Colonic mucosa (tissue), 4 donors: ENCODE measurements around the gene PAH. TPM values are rescaled to one million over a fixed set of nuclear protein-coding genes. Genes with fewer than 3 reads are reported as not detected.

Source experiments
- DNase-seq: peaks from one replicate; pipeline ENCODE4 v3.0.0-alpha.2; 2020
- H3K27ac ChIP-seq: fragments of 200-600 bp; one replicate; pipeline ENCODE4 v1.8.0; 2021
- H3K27me3 ChIP-seq: fragments of 200-600 bp; one replicate; pipeline ENCODE4 v1.8.0; 2021
- H3K36me3 ChIP-seq: fragments of 200-600 bp; one replicate; pipeline ENCODE4 v1.8.0; 2021
- H3K4me1 ChIP-seq: fragments of 200-600 bp; one replicate; pipeline ENCODE4 v1.8.0; 2021; ENCODE audit warnings: mild to moderate bottlenecking
- H3K4me3 ChIP-seq: fragments of 200-600 bp; one replicate; pipeline ENCODE4 v1.8.0; 2021
- H3K9ac ChIP-seq, 2 donors: one replicate each; pipeline ENCODE4 v1.7.0; 2013; ENCODE audit warnings: control low read depth in 2 of 2, low read depth in 2 of 2, low read length in 2 of 2
- H3K9me3 ChIP-seq: fragments of 200-600 bp; one replicate; pipeline ENCODE4 v1.8.0; 2021
- intact Hi-C: fragments of 100-400 bp; cut with DNase I; formaldehyde crosslinking; loops from one replicate; pipeline ENCODE4 v1.14.1; 2022
- total RNA-seq, 2 donors: library from RNA; stranded (reverse); fragmentation: NEBNext Ultra II Directional in 1 of 2; extraction: Animal tissue kit (Norgen Biotek cat#: 25700) in 1 of 2; gene quantifications; one replicate each; pipeline ENCODE4 v1.2.1, GENCODE V29; 2021
- TF ChIP-seq, protein P1 (sequence below): fragments of 200-600 bp; IDR thresholded peaks from one replicate; pipeline ENCODE4 v1.8.0; 2022; ENCODE audit warnings: antibody characterized with exemption, mild to moderate bottlenecking
- donor health status: healthy.
- donor health status: DM: no; HTN: no; CAD: no.
- donor health status: DM: no; HTN: no; CAD: no.

PAH gene
- total RNA-seq, 2 donors from 2014 or later = 0.11 to 1.3 TPM

DNA sequence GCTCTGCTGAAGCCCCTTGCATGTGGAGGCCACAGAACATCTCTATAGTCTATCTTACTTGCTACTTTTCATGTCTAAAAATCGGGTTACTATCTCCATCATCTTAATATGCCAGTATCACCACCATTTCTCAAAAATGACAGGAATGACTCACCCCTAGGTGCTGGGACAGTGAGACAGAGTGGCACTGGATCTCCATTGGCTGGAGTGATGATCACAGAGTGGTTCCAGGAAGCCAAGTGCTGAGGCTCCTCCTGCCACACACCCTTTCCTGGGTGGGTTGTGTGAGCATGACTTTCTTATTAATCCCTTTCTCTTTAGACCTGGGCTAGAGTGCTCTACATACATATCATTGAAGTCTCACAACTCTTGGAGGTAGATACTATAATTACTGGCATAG, 37.1 kb upstream of the PAH start:
- peaks cover 65% of the 10 kb centered on the region for H3K27me3 ChIP-seq
- TF ChIP-seq, protein P1, sequence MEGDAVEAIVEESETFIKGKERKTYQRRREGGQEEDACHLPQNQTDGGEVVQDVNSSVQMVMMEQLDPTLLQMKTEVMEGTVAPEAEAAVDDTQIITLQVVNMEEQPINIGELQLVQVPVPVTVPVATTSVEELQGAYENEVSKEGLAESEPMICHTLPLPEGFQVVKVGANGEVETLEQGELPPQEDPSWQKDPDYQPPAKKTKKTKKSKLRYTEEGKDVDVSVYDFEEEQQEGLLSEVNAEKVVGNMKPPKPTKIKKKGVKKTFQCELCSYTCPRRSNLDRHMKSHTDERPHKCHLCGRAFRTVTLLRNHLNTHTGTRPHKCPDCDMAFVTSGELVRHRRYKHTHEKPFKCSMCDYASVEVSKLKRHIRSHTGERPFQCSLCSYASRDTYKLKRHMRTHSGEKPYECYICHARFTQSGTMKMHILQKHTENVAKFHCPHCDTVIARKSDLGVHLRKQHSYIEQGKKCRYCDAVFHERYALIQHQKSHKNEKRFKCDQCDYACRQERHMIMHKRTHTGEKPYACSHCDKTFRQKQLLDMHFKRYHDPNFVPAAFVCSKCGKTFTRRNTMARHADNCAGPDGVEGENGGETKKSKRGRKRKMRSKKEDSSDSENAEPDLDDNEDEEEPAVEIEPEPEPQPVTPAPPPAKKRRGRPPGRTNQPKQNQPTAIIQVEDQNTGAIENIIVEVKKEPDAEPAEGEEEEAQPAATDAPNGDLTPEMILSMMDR = no peak
- H3K4me1 ChIP-seq = no peaks in the 10 kb centered on the region

DNA sequence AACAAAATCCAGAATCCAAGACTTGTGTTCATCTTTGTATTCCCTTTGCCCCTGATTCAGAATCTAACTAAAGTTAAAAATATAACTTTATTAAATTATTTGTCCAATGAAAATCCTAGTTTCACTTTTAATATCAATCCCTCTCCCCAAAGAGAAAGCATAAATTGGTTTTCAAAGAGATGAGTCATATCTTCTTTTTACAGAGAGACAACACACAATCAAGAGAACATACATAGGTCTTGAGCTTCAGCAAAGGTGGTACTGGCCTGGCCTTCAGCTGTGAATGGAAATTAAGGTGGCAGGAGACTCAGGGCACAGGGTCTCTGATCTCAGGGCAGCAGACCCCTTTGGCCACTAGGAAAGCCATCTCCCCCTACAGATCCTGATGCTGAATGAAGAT, 36.2 kb upstream of the PAH start:
- intact Hi-C loops = no loop called here
- no peak overlapping the region for H3K4me3 ChIP-seq
- H3K4me1 ChIP-seq = no peaks in the 10 kb centered on the region
- TF ChIP-seq, protein P1 = no peak
- H3K27me3 ChIP-seq = peaks cover 62% of the 10 kb centered on the region
- no peak for DNase-seq
- no peak overlapping the region for H3K9ac ChIP-seq
- H3K9me3 ChIP-seq = no peaks in the 10 kb centered on the region
- no peak overlapping the region for H3K27ac ChIP-seq
- H3K36me3 ChIP-seq = no peaks in the 10 kb centered on the region

More for the DNA sequence above, 37.1 kb upstream of the PAH start:
- no peak for DNase-seq
- no peak overlapping the region for H3K27ac ChIP-seq
- intact Hi-C loops = no loop called here
- H3K9me3 ChIP-seq = no peaks in the 10 kb centered on the region
- H3K9ac ChIP-seq = no peak overlapping the region
- no peaks in the 10 kb centered on the region for H3K36me3 ChIP-seq
- no peak overlapping the region for H3K4me3 ChIP-seq

- intact Hi-C loops = no loop called here
- TF ChIP-seq, protein P1 = no peak
- Histone ChIP-seq H3K4me1 (no peaks in the 10 kb centered on the region), H3K27ac (no peak overlapping the region), H3K9ac (no peak overlapping the region), H3K36me3 (no peaks in the 10 kb centered on the region), H3K4me3 (no peak overlapping the region), H3K27me3 (peaks cover 50% of the 10 kb centered on the region), H3K9me3 (no peaks in the 10 kb centered on the region)
- no peak for DNase-seq
These were observed 34.8 kb upstream of the PAH start for GRCh38 chr12:102951841-102952240.

GRCh38 chr12:102950950-102951619, 34.0 kb upstream of the PAH start:
- Histone ChIP-seq H3K9ac (no peak overlapping the region), H3K9me3 (no peaks in the 10 kb centered on the region), H3K36me3 (no peaks in the 10 kb centered on the region), H3K27me3 (peaks cover 42% of the 10 kb centered on the region), H3K4me3 (no peak overlapping the region), H3K4me1 (no peaks in the 10 kb centered on the region), H3K27ac (no peak overlapping the region)
- DNase-seq = no peak
- TF ChIP-seq, protein P1 = no peak
- intact Hi-C loops = no loop called here

- intact Hi-C loops = no loop called here
- peaks cover 35% of the 10 kb centered on the region for H3K27me3 ChIP-seq
These were observed 33.3 kb upstream of the PAH start for GRCh38 chr12:102950107-102950949.

More at GRCh38 chr12:102950107-102950949, 33.3 kb upstream of the PAH start:
- no peak overlapping the region for H3K4me3 ChIP-seq
- no peaks in the 10 kb centered on the region for H3K9me3 ChIP-seq
- H3K9ac ChIP-seq = no peak overlapping the region
- no peaks in the 10 kb centered on the region for H3K36me3 ChIP-seq
- H3K4me1 ChIP-seq = no peaks in the 10 kb centered on the region
- no peak overlapping the region for H3K27ac ChIP-seq
- DNase-seq = no peak
- TF ChIP-seq, protein P1 = no peak
